NB4 (cell line): ENCODE results near the gene NOP9.
"Not testable (repeated sequence)": the region's sequence is repeated elsewhere in the genome, so short reads cannot be mapped to it uniquely, and the experiment has no call there.

Experiments used
- CTCF ChIP-seq: IDR thresholded peaks from one replicate; pipeline ENCODE4 v1.5.1; 2012; ENCODE audit warnings: low read depth, low read length
- MAX ChIP-seq: IDR thresholded peaks from 2 replicates; pipeline ENCODE4 v1.6.1; 2011; ENCODE audit warnings: low read depth, low read length
- MYC ChIP-seq: IDR thresholded peaks from 2 replicates; pipeline ENCODE4 v1.6.1; 2011; ENCODE audit warnings: low read depth, low read length
- POLR2A ChIP-seq: IDR thresholded peaks from 2 replicates; pipeline ENCODE4 v1.6.1; 2011; ENCODE audit warnings: mild to moderate bottlenecking; ENCODE audit not compliant: insufficient read length; ENCODE audit errors: extremely low read depth

- TF ChIP-seq POLR2A, CTCF, MAX, MYC: not testable (repeated sequence)
Observed at GRCh38 chr14:24354482-24354825, 54.8 kb downstream of the NOP9 start.
